H1 (cell line): ENCODE data around the gene RBM20.

Experiments used
- ATF3 ChIP-seq: IDR thresholded peaks from 2 replicates; pipeline ENCODE4 v1.6.1; 2011; ENCODE audit warnings: low read depth, mild to moderate bottlenecking, low read length; ENCODE audit not compliant: insufficient read depth
- BRCA1 ChIP-seq: IDR thresholded peaks from 2 replicates; pipeline ENCODE4 v1.6.1; 2012; ENCODE audit warnings: low read depth, low read length, improper control_type of control experiment
- CTCF ChIP-seq, 3 experiments: IDR thresholded peaks; 1 replicate in 2 of 3; 2 replicates in 1 of 3; pipeline versions ENCODE4 v1.5.1 to v1.6.1; 2011; ENCODE audit warnings: low read length in 3 of 3, mild to moderate bottlenecking in 3 of 3, inconsistent platforms in 2 of 3, low read depth in 1 of 3, moderate library complexity in 1 of 3; ENCODE audit not compliant: insufficient read depth in 1 of 3; ENCODE audit errors: control extremely low read depth in 1 of 3
- EZH2 ChIP-seq: fragments of 200-600 bp; sonication (generic); IDR thresholded peaks from 2 replicates; pipeline ENCODE4 v1.7.1; 2012; ENCODE audit warnings: low read depth, mild to moderate bottlenecking, moderate library complexity, low read length, inconsistent platforms; ENCODE audit not compliant: severe bottlenecking
- FOSL1 ChIP-seq: IDR thresholded peaks from 2 replicates; pipeline ENCODE4 v1.6.1; 2011; ENCODE audit warnings: mild to moderate bottlenecking, low read depth, low read length, moderate library complexity; ENCODE audit not compliant: insufficient read depth
- GTF2F1 ChIP-seq: IDR thresholded peaks from 2 replicates; pipeline ENCODE4 v1.6.1; 2012; ENCODE audit warnings: low read depth, low read length, improper control_type of control experiment, borderline replicate concordance
- MAX ChIP-seq: IDR thresholded peaks from 2 replicates; pipeline ENCODE4 v1.6.1; 2012; ENCODE audit warnings: inconsistent platforms
- POLR2A ChIP-seq, 2 experiments: IDR thresholded peaks; 1 replicate in 1 of 2; 2 replicates in 1 of 2; pipeline ENCODE4 v1.6.1; 2011; ENCODE audit warnings: low read depth in 2 of 2, low read length in 2 of 2, mild to moderate bottlenecking in 2 of 2; ENCODE audit errors: control extremely low read depth in 1 of 2
- RAD21 ChIP-seq, 2 experiments: IDR thresholded peaks in 1 of 2; conservative IDR thresholded peaks in 1 of 2; 2 replicates each; pipeline ENCODE4 v1.6.1; 2011; ENCODE audit warnings: low read depth in 2 of 2, low read length in 2 of 2, improper control_type of control experiment in 1 of 2, inconsistent platforms in 1 of 2, mild to moderate bottlenecking in 1 of 2, moderate library complexity in 1 of 2
- RXRA ChIP-seq: IDR thresholded peaks from 2 replicates; pipeline ENCODE4 v1.6.1; 2011; ENCODE audit warnings: low read depth, mild to moderate bottlenecking, low read length, moderate library complexity; ENCODE audit not compliant: insufficient read depth
- SP2 ChIP-seq: IDR thresholded peaks from 2 replicates; pipeline ENCODE4 v1.6.1; 2012; ENCODE audit warnings: mild to moderate bottlenecking, low read length, inconsistent platforms
- TAF1 ChIP-seq: IDR thresholded peaks from 2 replicates; pipeline ENCODE4 v1.6.1; 2011; ENCODE audit warnings: mild to moderate bottlenecking, low read depth, low read length
- TF ChIP-seq, protein P1 (sequence below): IDR thresholded peaks from 2 replicates; pipeline ENCODE4 v1.6.1; 2012; ENCODE audit warnings: low read length, inconsistent platforms

GRCh38 chr10:110725801-110726630 is 81.9 kb downstream of the RBM20 start:
- no peak for TF ChIP-seq BRCA1
- TF ChIP-seq CTCF (IDR thresholded peaks at IDR 0.05; ENCODE audit: control extremely low read depth in 1 of 3, insufficient read depth in 1 of 3, low read depth in 1 of 3, low read length in 3 of 3): no peak
- peak in 1 of 2 experiments; percentile 23; a peak in 1 of 4 replicates for TF ChIP-seq RAD21 (IDR thresholded peaks at IDR 0.05 in 1 of 2, conservative IDR thresholded peaks at IDR 0.05 in 1 of 2; ENCODE audit: low read depth in 2 of 2, low read length in 2 of 2)
- no peak for TF ChIP-seq EZH2
- no peak for TF ChIP-seq FOSL1
- no peak for TF ChIP-seq RXRA
- TF ChIP-seq TAF1: no peak
- no peak for TF ChIP-seq POLR2A (IDR thresholded peaks at IDR 0.05; ENCODE audit: control extremely low read depth in 1 of 2, low read depth in 2 of 2, low read length in 2 of 2)
- TF ChIP-seq MAX: no peak
- no peak for TF ChIP-seq SP2
- TF ChIP-seq, protein P1, sequence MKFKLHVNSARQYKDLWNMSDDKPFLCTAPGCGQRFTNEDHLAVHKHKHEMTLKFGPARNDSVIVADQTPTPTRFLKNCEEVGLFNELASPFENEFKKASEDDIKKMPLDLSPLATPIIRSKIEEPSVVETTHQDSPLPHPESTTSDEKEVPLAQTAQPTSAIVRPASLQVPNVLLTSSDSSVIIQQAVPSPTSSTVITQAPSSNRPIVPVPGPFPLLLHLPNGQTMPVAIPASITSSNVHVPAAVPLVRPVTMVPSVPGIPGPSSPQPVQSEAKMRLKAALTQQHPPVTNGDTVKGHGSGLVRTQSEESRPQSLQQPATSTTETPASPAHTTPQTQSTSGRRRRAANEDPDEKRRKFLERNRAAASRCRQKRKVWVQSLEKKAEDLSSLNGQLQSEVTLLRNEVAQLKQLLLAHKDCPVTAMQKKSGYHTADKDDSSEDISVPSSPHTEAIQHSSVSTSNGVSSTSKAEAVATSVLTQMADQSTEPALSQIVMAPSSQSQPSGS: no peak
- TF ChIP-seq ATF3: no peak
- no peak for TF ChIP-seq GTF2F1
